HepG2 (cell line): ENCODE data around the gene AMHR2. TPM values are rescaled to one million over a fixed set of nuclear protein-coding genes. Genes with fewer than 3 reads are reported as not detected.

Experiments used
- ATF7-NPFF ChIP-seq: sonication (generic); formaldehyde crosslinking; IDR thresholded peaks from 2 replicates; pipeline ENCODE4 v1.8.1; 2023; ENCODE audit warnings: mild to moderate bottlenecking, low read depth, missing genetic modification reagents, moderate library complexity
- CBFB ChIP-seq: sonication (generic); formaldehyde crosslinking; IDR thresholded peaks from 2 replicates; pipeline ENCODE4 v1.4.0; 2020; ENCODE audit warnings: missing genetic modification reagents
- CHD2 ChIP-seq: IDR thresholded peaks from 2 replicates; pipeline ENCODE4 v1.6.1; 2011; ENCODE audit warnings: low read depth, low read length, improper control_type of control experiment
- KLF15 ChIP-seq: sonication (generic); formaldehyde crosslinking; IDR thresholded peaks from 2 replicates; pipeline ENCODE4 v1.8.1; 2023; ENCODE audit warnings: borderline replicate concordance, mild to moderate bottlenecking, inconsistent platforms, missing genetic modification reagents, mixed read lengths
- MAZ ChIP-seq, 2 experiments: sonication (generic) in 1 of 2; formaldehyde crosslinking in 1 of 2; IDR thresholded peaks; 2 replicates each; pipeline versions ENCODE4 v1.5.0 to v1.6.1; 2012 to 2020; ENCODE audit warnings: low read depth in 2 of 2, mild to moderate bottlenecking in 2 of 2, borderline replicate concordance in 1 of 2, improper control_type of control experiment in 1 of 2, low read length in 1 of 2, missing genetic modification reagents in 1 of 2, moderate library complexity in 1 of 2
- MED8 ChIP-seq: sonication (generic); formaldehyde crosslinking; IDR thresholded peaks from 2 replicates; pipeline ENCODE4 v1.8.1; 2023; ENCODE audit warnings: mild to moderate bottlenecking, missing genetic modification reagents; ENCODE audit not compliant: insufficient replicate concordance
- MIER3 ChIP-seq: IDR thresholded peaks from 2 replicates; pipeline ENCODE4 v1.6.1; 2016; ENCODE audit warnings: missing compliant biosample characterization, borderline replicate concordance
- MIXL1 ChIP-seq: IDR thresholded peaks from 2 replicates; pipeline ENCODE4 v1.6.1; 2016
- MTA3 ChIP-seq: sonication (generic); formaldehyde crosslinking; IDR thresholded peaks from 2 replicates; pipeline ENCODE4 v1.4.0; 2020; ENCODE audit warnings: missing genetic modification reagents
- NAIF1 ChIP-seq: sonication (generic); formaldehyde crosslinking; IDR thresholded peaks from 2 replicates; pipeline ENCODE4 v1.5.0; 2020; ENCODE audit warnings: mild to moderate bottlenecking, missing genetic modification reagents, borderline replicate concordance
- NCOA5 ChIP-seq: sonication (generic); formaldehyde crosslinking; IDR thresholded peaks from 2 replicates; pipeline ENCODE4 v1.4.0; 2020; ENCODE audit warnings: missing genetic modification reagents
- NFRKB ChIP-seq: fragments of 450-650 bp; IDR thresholded peaks from 2 replicates; pipeline ENCODE4 v1.6.1; 2017
- PHF20 ChIP-seq: sonication (generic); formaldehyde crosslinking; IDR thresholded peaks from 2 replicates; pipeline ENCODE4 v1.5.0; 2020; ENCODE audit warnings: mild to moderate bottlenecking, missing genetic modification reagents
- RFXAP ChIP-seq: sonication (generic); formaldehyde crosslinking; IDR thresholded peaks from 2 replicates; pipeline ENCODE4 v1.4.0; 2020; ENCODE audit warnings: missing genetic modification reagents, borderline replicate concordance
- SMYD3 ChIP-seq: sonication (generic); formaldehyde crosslinking; IDR thresholded peaks from 2 replicates; pipeline ENCODE4 v1.8.1; 2023; ENCODE audit warnings: mild to moderate bottlenecking, missing genetic modification reagents
- SP140L ChIP-seq: sonication (generic); formaldehyde crosslinking; IDR thresholded peaks from 2 replicates; pipeline ENCODE4 v1.4.0; 2020; ENCODE audit warnings: missing genetic modification reagents, borderline replicate concordance
- SRSF4 ChIP-seq: fragments of 200-400 bp; formaldehyde crosslinking; IDR thresholded peaks from one replicate; pipeline ENCODE4 v1.6.1; 2018; ENCODE audit warnings: mild to moderate bottlenecking, low read depth, low read length, moderate library complexity; ENCODE audit not compliant: poor library complexity, severe bottlenecking
- TOE1 ChIP-seq: sonication (generic); formaldehyde crosslinking; IDR thresholded peaks from 2 replicates; pipeline ENCODE4 v1.4.0; 2020; ENCODE audit warnings: mild to moderate bottlenecking, missing genetic modification reagents
- USF2 ChIP-seq, 2 experiments: sonication (generic) in 1 of 2; formaldehyde crosslinking in 1 of 2; IDR thresholded peaks; 2 replicates each; pipeline versions ENCODE4 v1.5.1 to v1.6.1; 2011 to 2020; ENCODE audit warnings: borderline replicate concordance in 1 of 2, low read depth in 1 of 2, low read length in 1 of 2, mild to moderate bottlenecking in 1 of 2, missing genetic modification reagents in 1 of 2, moderate library complexity in 1 of 2
- ZFP90 ChIP-seq: sonication (generic); formaldehyde crosslinking; IDR thresholded peaks from 2 replicates; pipeline ENCODE4 v1.8.0; 2022; ENCODE audit warnings: missing genetic modification reagents, mild to moderate bottlenecking, inconsistent platforms, borderline replicate concordance
- ZNF260 ChIP-seq: sonication (generic); formaldehyde crosslinking; IDR thresholded peaks from 2 replicates; pipeline ENCODE4 v1.4.0; 2020; ENCODE audit warnings: missing genetic modification reagents, low read depth, mild to moderate bottlenecking, borderline replicate concordance
- ZNF343 ChIP-seq: sonication (generic); formaldehyde crosslinking; IDR thresholded peaks from 2 replicates; pipeline ENCODE4 v1.4.0; 2020; ENCODE audit warnings: mild to moderate bottlenecking, missing genetic modification reagents
- ZNF766 ChIP-seq: sonication (generic); formaldehyde crosslinking; IDR thresholded peaks from 2 replicates; pipeline ENCODE4 v1.5.0; 2020; ENCODE audit warnings: missing genetic modification reagents, borderline replicate concordance
- polyA plus RNA-seq, 8 experiments: library from polyadenylated mRNA; depleted of rRNA in 3 of 8; stranded (reverse) in 7 of 8; unstranded in 1 of 8; fragments of >200 nt; fragmentation: Illumina TruSeq in 4 of 8; extraction: Trizol in 4 of 8; gene quantifications; 2 replicates each; pipeline versions ENCODE4 v1.2.1 to v1.2.3, GENCODE V29; 2011 to 2016; ENCODE audit warnings: low read depth in 4 of 8, missing spikeins in 1 of 8, mixed read lengths in 1 of 8; ENCODE audit not compliant: insufficient read depth in 1 of 8
- total RNA-seq, 5 experiments: library from RNA; depleted of rRNA; stranded (reverse); fragments of >200 nt; fragmentation: Illumina TruSeq; extraction: Trizol; gene quantifications; 2 replicates each; pipeline ENCODE4 v1.2.3, GENCODE V29; 2016; ENCODE audit warnings: low read depth in 1 of 5
- TF ChIP-seq, protein P1 (sequence below): sonication (generic); formaldehyde crosslinking; IDR thresholded peaks from 2 replicates; pipeline ENCODE4 v1.8.1; 2023; ENCODE audit warnings: mild to moderate bottlenecking, inconsistent platforms, moderate library complexity, missing genetic modification reagents, borderline replicate concordance

The AMHR2 gene
- total and polyA plus RNA-seq, 2 of the 13 experiments (the other 11 are each of a cell fraction or from before 2014, with no cell fraction given): 0.24 to 0.58 TPM

DNA sequence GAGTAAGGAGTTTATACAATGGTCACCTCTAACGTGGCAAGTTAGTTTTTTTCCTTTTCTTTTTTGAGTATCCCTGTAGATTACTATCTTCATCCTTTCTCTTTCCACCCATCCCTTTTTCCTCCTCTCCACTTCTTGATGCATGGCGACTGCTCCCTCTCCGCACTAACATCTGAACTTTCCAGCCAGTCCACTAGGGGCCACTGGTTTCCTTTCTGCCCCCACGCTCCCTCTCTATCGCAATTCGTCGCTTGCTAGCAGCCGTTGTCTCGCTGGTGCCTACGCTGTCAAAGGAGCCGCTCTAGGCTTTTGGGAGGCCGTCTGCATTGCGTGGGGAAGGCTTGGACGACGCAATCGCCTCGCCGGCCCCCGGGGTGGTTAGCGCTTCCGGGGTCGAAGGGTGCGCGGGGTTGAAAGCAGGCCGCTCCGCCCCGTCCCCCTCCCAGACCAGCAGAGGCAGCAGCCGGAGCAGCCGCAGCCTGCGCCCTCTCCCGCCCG is 28.1 kb downstream of the AMHR2 start, which contains the start of gene PCBP2 (continued):
- TF ChIP-seq, protein P1, sequence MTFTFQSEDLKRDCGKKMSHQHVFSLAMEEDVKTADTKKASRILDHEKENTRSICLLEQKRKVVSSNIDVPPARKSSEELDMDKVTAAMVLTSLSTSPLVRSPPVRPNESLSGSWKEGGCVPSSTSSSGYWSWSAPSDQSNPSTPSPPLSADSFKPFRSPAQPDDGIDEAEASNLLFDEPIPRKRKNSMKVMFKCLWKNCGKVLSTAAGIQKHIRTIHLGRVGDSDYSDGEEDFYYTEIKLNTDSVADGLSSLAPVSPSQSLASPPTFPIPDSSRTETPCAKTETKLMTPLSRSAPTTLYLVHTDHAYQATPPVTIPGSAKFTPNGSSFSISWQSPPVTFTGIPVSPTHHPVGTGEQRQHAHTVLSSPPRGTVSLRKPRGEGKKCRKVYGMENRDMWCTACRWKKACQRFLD (CRISPR knock-in tag): no peak
- TF ChIP-seq SRSF4: no peak
- TF ChIP-seq MED8: peak; percentile 56
- no peak for TF ChIP-seq ZNF766 (CRISPR knock-in tag)
- TF ChIP-seq TOE1 (CRISPR knock-in tag): no peak
- TF ChIP-seq MIER3 (CRISPR knock-in tag): peak; percentile 91; the same call in 1 of the 2 replicates
- peak; percentile 91 for TF ChIP-seq CBFB (CRISPR knock-in tag)
- peak; percentile 68; the same call in 1 of the 2 replicates for TF ChIP-seq ZFP90 (CRISPR knock-in tag)
- 0 out of 2 replicates have a peak, but pooled peaks have one; percentile 49 for TF ChIP-seq CHD2
- peak; percentile 9; the same call in 1 of the 2 replicates for TF ChIP-seq ATF7-NPFF
- TF ChIP-seq PHF20 (CRISPR knock-in tag): peak; percentile 88
- peak; percentile 76; the same call in 1 of the 2 replicates for TF ChIP-seq SMYD3 (CRISPR knock-in tag)
- TF ChIP-seq NFRKB: no peak
- no peak for TF ChIP-seq NCOA5 (CRISPR knock-in tag)
- no peak for TF ChIP-seq NAIF1 (CRISPR knock-in tag)
- no peak for TF ChIP-seq ZNF260 (CRISPR knock-in tag)
- no peak for TF ChIP-seq MTA3 (CRISPR knock-in tag)
- TF ChIP-seq MAZ (IDR thresholded peaks at IDR 0.05; ENCODE audit: borderline replicate concordance, low read depth, low read length): peak; percentile 97
- peak; percentile 90; the same call in 1 of the 2 replicates for TF ChIP-seq MAZ (CRISPR knock-in tag; IDR thresholded peaks at IDR 0.05; ENCODE audit: low read depth)
- TF ChIP-seq KLF15 (CRISPR knock-in tag): no peak
- peak; percentile 59; the same call in 1 of the 2 replicates for TF ChIP-seq MIXL1 (CRISPR knock-in tag)
- peak; percentile 53; the same call in 1 of the 2 replicates for TF ChIP-seq RFXAP (CRISPR knock-in tag)
- TF ChIP-seq ZNF343: no peak
- TF ChIP-seq SP140L (CRISPR knock-in tag): no peak
- no peak for TF ChIP-seq USF2 (IDR thresholded peaks at IDR 0.05; ENCODE audit: low read depth, low read length)
- TF ChIP-seq USF2 (CRISPR knock-in tag; IDR thresholded peaks at IDR 0.05; ENCODE audit: borderline replicate concordance): no peak
